Adrenal gland (tissue), 12 donors: ENCODE data around the gene DAPK2. TPM values are rescaled to one million over a fixed set of nuclear protein-coding genes. Genes with fewer than 3 reads are reported as not detected.

Experiments
- DNase-seq, 7 donors: peaks; one replicate each; pipeline ENCODE4 v3.0.0-alpha.2; 2019 to 2020
- H3K27ac ChIP-seq, 5 donors: fragments of 200-600 bp; sonication (generic) in 4 of 5; 1 replicate in 3 of 5; 2 replicates in 2 of 5; pipeline versions ENCODE4 v1.5.1 to v1.8.0; 2016 to 2020; ENCODE audit warnings: mild to moderate bottlenecking in 1 of 5
- H3K27me3 ChIP-seq: fragments of 200-600 bp; 2 replicates; pipeline ENCODE4 v1.8.0; 2021
- H3K36me3 ChIP-seq, 2 donors: fragments of 200-600 bp; replicated peaks in 1 of 2; 1 replicate in 1 of 2; 2 replicates in 1 of 2; pipeline versions ENCODE4 v1.5.1 to v1.8.0; 2018 to 2022
- H3K4me1 ChIP-seq, 2 donors: fragments of 200-600 bp; replicated peaks in 1 of 2; 1 replicate in 1 of 2; 2 replicates in 1 of 2; pipeline versions ENCODE4 v1.5.1 to v1.8.0; 2018 to 2021
- H3K4me3 ChIP-seq, 4 donors: fragments of 200-600 bp; sonication (generic) in 3 of 4; one replicate each; pipeline ENCODE4 v1.5.1; 2016 to 2018
- H3K9me3 ChIP-seq, 3 donors: fragments of 200-600 bp; sonication (generic) in 1 of 3; replicated peaks in 1 of 3; 1 replicate in 2 of 3; 2 replicates in 1 of 3; pipeline versions ENCODE4 v1.5.1 to v1.8.0; 2016 to 2021
- POLR2A ChIP-seq, 2 donors: fragments of 450-650 bp; IDR thresholded peaks; one replicate each; pipeline ENCODE4 v1.6.1; 2017; ENCODE audit warnings: antibody characterized with exemption in 2 of 2, mild to moderate bottlenecking in 2 of 2, moderate library complexity in 1 of 2
- WGBS, 4 donors: extraction: QIAGEN DNeasy Blood & Tissue Kit in 2 of 4; methylation state at CpG; one replicate each; pipeline versions ENCODE4 v1.1.5 to v1.1.7; 2013 to 2017; 5-methylcytosine and 5-hydroxymethylcytosine counted together
- intact Hi-C, 2 donors: fragments of 100-400 bp; cut with DNase I; formaldehyde crosslinking; loops; one replicate each; pipeline versions ENCODE4 v1.14.1 to v1.15.0; 2022 to 2023
- polyA plus RNA-seq, 3 donors: library from polyadenylated mRNA; stranded (reverse); fragments of 200-250 nt in 2 of 3; fragments of 350-450 nt in 1 of 3; fragmentation: Illumina TruSeq in 1 of 3; extraction: RNeasy Lipid Tissue Mini Kit (QIAGEN cat#74804) in 1 of 3; gene quantifications; one replicate each; pipeline ENCODE4 v1.2.3, GENCODE V29; 2013 to 2014
- total RNA-seq, 9 donors: library from RNA; depleted of rRNA in 4 of 9; stranded (reverse); fragments of >200 nt in 4 of 9; fragments of 120-200 nt in 1 of 9; fragmentation: NEBNext Ultra II Directional in 1 of 9; extraction: Animal tissue kit (Norgen Biotek cat#: 25700) in 1 of 9; gene quantifications; one replicate each; pipeline versions ENCODE4 v1.1.0 to v1.2.4, GENCODE V29; 2013 to 2023
- TF ChIP-seq, protein P1 (sequence below), 6 experiments: fragments of 450-650 bp in 4 of 6; fragments of 200-600 bp in 2 of 6; sonication (generic) in 1 of 6; IDR thresholded peaks; 1 replicate in 5 of 6; 2 replicates in 1 of 6; pipeline versions ENCODE4 v1.5.1 to v1.8.0; 2016 to 2021; ENCODE audit warnings: antibody characterized with exemption in 6 of 6, mild to moderate bottlenecking in 2 of 6, moderate library complexity in 1 of 6
- donor health status: healthy with polysubstance abuse.
- donor health status: Bipolar disorder and iron deficiency.
- donor health status: DM: yes; HTN: yes; CAD: no.
- donor health status: DM: no; HTN: no; CAD: no.
- donor health status: DM: no; HTN: no; CAD: no.
- donor health status: DM: yes; HTN: yes; CAD: no.

DAPK2 gene
- total and polyA plus RNA-seq, 12 donors = 0.97 to 8.7 (median 6.1) TPM

DNA sequence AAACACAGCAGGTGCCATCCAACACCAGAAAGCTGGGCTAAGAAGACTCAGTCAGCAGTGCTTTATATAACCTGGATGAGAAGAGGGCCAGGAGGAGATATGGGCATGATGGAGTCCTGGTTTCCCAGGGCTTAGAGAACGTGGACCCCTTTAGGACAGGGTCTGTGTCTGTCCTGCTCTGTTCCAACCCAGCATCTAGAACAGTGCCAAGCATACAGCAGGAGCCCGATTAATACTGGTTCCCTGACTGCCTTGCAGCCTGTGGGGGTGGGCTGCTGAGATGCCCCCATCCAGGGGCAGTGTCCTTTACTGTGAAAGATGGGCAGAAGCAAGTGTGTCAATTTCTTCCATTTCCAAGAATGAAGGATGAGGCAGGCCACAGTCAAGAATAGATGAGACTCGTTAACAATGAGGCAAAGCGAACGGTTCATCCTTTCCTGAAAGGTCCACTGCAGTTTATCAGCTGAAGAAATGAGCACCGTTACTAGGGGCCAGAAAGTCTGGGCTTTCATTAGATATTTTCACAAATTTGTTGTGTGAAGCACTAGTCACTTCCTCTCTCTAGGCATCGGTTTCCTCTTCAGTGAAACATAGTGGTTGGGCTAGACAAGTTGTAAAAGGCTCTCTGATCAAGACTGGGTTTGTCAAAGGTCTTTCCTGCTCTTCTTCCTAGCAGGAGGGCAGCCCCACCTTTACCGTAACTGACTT, 140.6 kb downstream of the DAPK2 start:
- H3K4me1 ChIP-seq = peaks cover 25 to 33% of the 10 kb centered on the region in 2 donors
- WGBS, 4 donors = 71 to 75% (median 74%) methylated on average over 8 of the region's 8 CpGs
- no peak for TF ChIP-seq POLR2A (IDR thresholded peaks at IDR 0.05)
- TF ChIP-seq, protein P1, sequence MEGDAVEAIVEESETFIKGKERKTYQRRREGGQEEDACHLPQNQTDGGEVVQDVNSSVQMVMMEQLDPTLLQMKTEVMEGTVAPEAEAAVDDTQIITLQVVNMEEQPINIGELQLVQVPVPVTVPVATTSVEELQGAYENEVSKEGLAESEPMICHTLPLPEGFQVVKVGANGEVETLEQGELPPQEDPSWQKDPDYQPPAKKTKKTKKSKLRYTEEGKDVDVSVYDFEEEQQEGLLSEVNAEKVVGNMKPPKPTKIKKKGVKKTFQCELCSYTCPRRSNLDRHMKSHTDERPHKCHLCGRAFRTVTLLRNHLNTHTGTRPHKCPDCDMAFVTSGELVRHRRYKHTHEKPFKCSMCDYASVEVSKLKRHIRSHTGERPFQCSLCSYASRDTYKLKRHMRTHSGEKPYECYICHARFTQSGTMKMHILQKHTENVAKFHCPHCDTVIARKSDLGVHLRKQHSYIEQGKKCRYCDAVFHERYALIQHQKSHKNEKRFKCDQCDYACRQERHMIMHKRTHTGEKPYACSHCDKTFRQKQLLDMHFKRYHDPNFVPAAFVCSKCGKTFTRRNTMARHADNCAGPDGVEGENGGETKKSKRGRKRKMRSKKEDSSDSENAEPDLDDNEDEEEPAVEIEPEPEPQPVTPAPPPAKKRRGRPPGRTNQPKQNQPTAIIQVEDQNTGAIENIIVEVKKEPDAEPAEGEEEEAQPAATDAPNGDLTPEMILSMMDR (IDR thresholded peaks at IDR 0.05) = no peak
- H3K4me3 ChIP-seq = no peak overlapping the region
- H3K9me3 ChIP-seq = no peaks in the 10 kb centered on the region
- no peaks in the 10 kb centered on the region for H3K27me3 ChIP-seq
- peak overlapping the region in 2 of 5 donors; percentile 52 to 60 for H3K27ac ChIP-seq
- no peak for DNase-seq
- intact Hi-C loops = no loop called here
- no peaks in the 10 kb centered on the region for H3K36me3 ChIP-seq

DNA sequence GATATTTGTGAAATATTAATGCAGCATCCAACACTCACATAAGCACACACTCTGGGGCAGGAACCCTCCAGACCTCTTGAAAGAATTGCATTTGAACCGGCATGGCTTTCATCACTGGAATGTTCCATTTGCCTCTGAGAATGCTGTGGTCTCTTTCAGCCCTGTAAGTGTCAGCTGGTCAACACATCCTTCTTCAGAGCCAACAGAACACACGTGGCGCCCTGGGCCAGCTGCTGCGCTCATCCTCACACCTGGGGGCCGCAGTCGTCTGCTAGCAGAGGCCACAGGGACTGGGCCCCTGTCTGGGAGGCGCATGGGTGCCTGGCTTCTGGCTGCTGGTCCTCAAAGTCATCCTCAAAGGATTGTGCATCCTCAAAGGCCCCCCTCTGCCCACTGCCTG, 141.2 kb downstream of the DAPK2 start:
- Histone ChIP-seq H3K9me3 (no peaks in the 10 kb centered on the region), H3K4me1 (peaks cover 22 to 29% of the 10 kb centered on the region in 2 donors), H3K27ac (no peak overlapping the region), H3K27me3 (no peaks in the 10 kb centered on the region), H3K4me3 (no peak overlapping the region), H3K36me3 (no peaks in the 10 kb centered on the region)
- no peak for DNase-seq
- TF ChIP-seq, protein P1 (IDR thresholded peaks at IDR 0.05) = no peak
- no peak for TF ChIP-seq POLR2A (IDR thresholded peaks at IDR 0.05)
- intact Hi-C loops = no loop called here
- WGBS, 4 donors = 89 to 93% (median 93%) methylated on average over 1 to 7 of the region's 7 CpGs

DNA sequence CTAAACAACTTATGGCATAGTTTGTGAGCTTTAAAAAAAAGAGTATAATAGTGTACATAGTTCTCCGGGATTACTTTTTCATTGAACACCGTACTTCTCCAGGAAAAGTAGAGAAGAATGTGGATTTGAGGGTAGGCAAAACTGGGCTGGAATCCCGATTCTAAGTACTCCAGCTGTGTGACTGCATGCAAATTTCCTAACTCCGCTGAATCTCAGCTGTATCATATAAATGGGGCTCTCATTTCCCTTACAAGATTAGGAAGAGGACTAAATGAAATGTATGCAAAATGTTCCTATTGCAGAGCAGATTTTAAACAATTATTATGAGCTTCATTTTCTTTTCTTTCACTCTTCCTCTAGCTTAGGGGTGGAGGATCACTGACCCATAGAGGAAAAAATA, 142.2 kb downstream of the DAPK2 start:
- no peak overlapping the region for H3K4me3 ChIP-seq

DNA sequence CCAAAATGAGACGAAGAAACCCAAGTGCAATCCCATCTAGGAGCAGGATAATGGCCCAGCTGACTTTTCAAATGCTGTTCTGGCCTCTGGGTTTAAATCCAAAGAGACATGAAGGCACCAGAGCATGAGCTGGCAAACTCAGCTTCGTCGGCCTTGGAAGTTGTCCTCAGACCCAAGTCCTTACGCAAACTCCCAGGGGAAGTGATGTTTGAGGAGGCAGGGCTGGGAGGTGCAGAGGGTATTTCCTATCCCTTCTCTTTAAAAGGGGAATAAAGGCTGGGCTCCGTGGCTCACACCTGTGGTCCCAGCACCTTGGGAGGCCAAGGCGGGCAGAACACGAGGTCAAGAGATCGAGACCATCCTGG, 143.6 kb downstream of the DAPK2 start:
- Histone ChIP-seq H3K36me3 (no peaks in the 10 kb centered on the region), H3K4me3 (no peak overlapping the region), H3K4me1 (peaks cover 10 to 12% of the 10 kb centered on the region in 2 donors), H3K9me3 (no peaks in the 10 kb centered on the region), H3K27ac (peak overlapping the region in 1 of 5 donors; percentile 65), H3K27me3 (no peaks in the 10 kb centered on the region)
- no peak for TF ChIP-seq POLR2A (IDR thresholded peaks at IDR 0.05)
- TF ChIP-seq, protein P1 (IDR thresholded peaks at IDR 0.05) = no peak
- intact Hi-C loops = no loop called here
- DNase-seq = peak; percentile 60 to 85 (median 78)
- 41 to 63% (median 56%) methylated on average over 7 to 8 of the region's 8 CpGs for WGBS, 4 donors

More for the DNA sequence above, 142.2 kb downstream of the DAPK2 start:
- DNase-seq = no peak
- Histone ChIP-seq H3K4me1 (peaks cover 12 to 18% of the 10 kb centered on the region in 2 donors), H3K27me3 (no peaks in the 10 kb centered on the region), H3K27ac (no peak overlapping the region), H3K9me3 (no peaks in the 10 kb centered on the region), H3K36me3 (no peaks in the 10 kb centered on the region)
- WGBS, 4 donors = 83 to 87% (median 84%) methylated on average over 4 of the region's 4 CpGs
- intact Hi-C loops = no loop called here
- TF ChIP-seq POLR2A (IDR thresholded peaks at IDR 0.05) = no peak
- TF ChIP-seq, protein P1 (IDR thresholded peaks at IDR 0.05) = no peak
